GM19043 (cell line): ENCODE data around the gene CEP76.
A peak's percentile ranks its signal among the peaks of the same experiment; 100 is the strongest.

ENCODE experiments used
- ATAC-seq: cut with Tn5 transposase; IDR thresholded peaks from one replicate; pipeline ENCODE4 v1.9.1; 2021; ENCODE audit warnings: low read depth; ENCODE audit not compliant: unreplicated experiment

CEP76 gene

GRCh38 chr18:12702221-12703095 is at the start of gene CEP76, which contains the start of gene PSMG2:
Gene CEP76, minus strand, starts transcription at chr18:12702723. Its CDS starts 175 bp downstream, at chr18:12702548.
Gene PSMG2, plus strand, starts transcription at chr18:12703042. Its CDS starts 66 bp downstream, at chr18:12703108.
- peak; percentile 79 for ATAC-seq

GRCh38 chr18:12751891-12752290 is 49.4 kb upstream of the CEP76 start:
- no peak for ATAC-seq

GRCh38 chr18:12751503-12751884 is 49.0 kb upstream of the CEP76 start:
- ATAC-seq: no peak

- ATAC-seq: no peak
Measured at GRCh38 chr18:12750715-12751502, 48.4 kb upstream of the CEP76 start.

- ATAC-seq: no peak
Measured at GRCh38 chr18:12750076-12750714, 47.7 kb upstream of the CEP76 start.

- ATAC-seq: no peak
Measured at GRCh38 chr18:12749121-12749520, 46.6 kb upstream of the CEP76 start.

GRCh38 chr18:12748671-12749070 is 46.1 kb upstream of the CEP76 start:
- ATAC-seq: no peak

GRCh38 chr18:12747530-12748315 is 45.2 kb upstream of the CEP76 start:
- no peak for ATAC-seq

GRCh38 chr18:12745095-12745795 is 42.7 kb upstream of the CEP76 start:
- ATAC-seq: no peak

- ATAC-seq: no peak
Measured at GRCh38 chr18:12744103-12744502, 41.6 kb upstream of the CEP76 start.

GRCh38 chr18:12742453-12742852 is 39.9 kb upstream of the CEP76 start:
- no peak for ATAC-seq

- ATAC-seq: no peak
Measured at GRCh38 chr18:12741351-12741750, 38.8 kb upstream of the CEP76 start.

- no peak for ATAC-seq
Measured at GRCh38 chr18:12737243-12737902, 34.9 kb upstream of the CEP76 start.

GRCh38 chr18:12726774-12727550 is 24.4 kb upstream of the CEP76 start:
- no peak for ATAC-seq

- no peak for ATAC-seq
Measured at GRCh38 chr18:12726331-12726730, 23.8 kb upstream of the CEP76 start.

GRCh38 chr18:12722731-12723130 is 20.2 kb upstream of the CEP76 start:
- no peak for ATAC-seq

GRCh38 chr18:12721495-12722275 is 19.2 kb upstream of the CEP76 start:
- no peak for ATAC-seq

GRCh38 chr18:12711446-12711845 is 8.9 kb upstream of the CEP76 start:
- no peak for ATAC-seq
